Fibroblast of peridontal ligament (primary cell): ENCODE data around the gene PCP2.

Experiments used
- DNase-seq: peaks from one replicate; pipeline ENCODE4 v3.0.0-alpha.2; 2010; ENCODE audit errors: extremely low read depth

PCP2 gene

GRCh38 chr19:7596211-7596937, 37.1 kb downstream of the PCP2 start:
- DNase-seq, result no peak

GRCh38 chr19:7595466-7596133, 37.9 kb downstream of the PCP2 start, which contains the start of gene CAMSAP3:
Gene CAMSAP3, plus strand, starts transcription at chr19:7595863. Its CDS starts 140 bp downstream, at chr19:7596003.
- peak; percentile 38 for DNase-seq

- DNase-seq, result no peak
These were observed 43.3 kb downstream of the PCP2 start for GRCh38 chr19:7590256-7590655.

GRCh38 chr19:7589822-7590221, 43.7 kb downstream of the PCP2 start:
- no peak for DNase-seq

- DNase-seq, result no peak
These were observed 51.1 kb downstream of the PCP2 start for GRCh38 chr19:7582446-7582845.
